ENCODE results near the gene TXNL4B. TPM values are rescaled to one million over a fixed set of nuclear protein-coding genes. Genes with fewer than 3 reads are reported as not detected.
"Not testable (repeated sequence)": the region's sequence is repeated elsewhere in the genome, so short reads cannot be mapped to it uniquely, and the experiment has no call there.

Gene TXNL4B
- total and polyA plus RNA-seq, 5 experiments from 2014 or later: 12.0 to 20.3 (median 17.5) TPM

- no peak for DNase-seq
- peaks cover 0 to 7% (median 4%) of the 10 kb centered on the region in 4 donors for H3K4me1 Mint-ChIP-seq
- no peaks in the 10 kb centered on the region for H3K27me3 Mint-ChIP-seq
- H3K9me3 Mint-ChIP-seq: peaks cover 0 to 11% (median 3%) of the 10 kb centered on the region in 9 donors
- no peak overlapping the region for H3K4me3 Mint-ChIP-seq
- H3K36me3 Mint-ChIP-seq: peaks cover 7 to 55% (median 28%) of the 10 kb centered on the region in 3 donors
- H3K27ac Mint-ChIP-seq: no peak overlapping the region
- ATAC-seq: no peak
- POLR2A ChIA-PET: no interaction called here
These were observed 9.0 kb downstream of the TXNL4B start for GRCh38 chr16:72084445-72084844.

GRCh38 chr16:72083778-72084404, 9.5 kb downstream of the TXNL4B start:
- Mint-ChIP-seq H3K9me3 (peaks cover 0 to 11% (median 3%) of the 10 kb centered on the region in 9 donors), H3K4me1 (peaks cover 0 to 5% (median 1%) of the 10 kb centered on the region in 4 donors), H3K36me3 (peaks cover 7 to 49% (median 28%) of the 10 kb centered on the region in 3 donors), H3K27ac (peak overlapping the region in 2 of 10 donors; percentile 53 to 54), H3K27me3 (no peaks in the 10 kb centered on the region), H3K4me3 (peak overlapping the region in 1 of 10 donors; percentile 6)
- POLR2A ChIA-PET: interaction anchor here (0.9 kb wide), 1 partner anchor 10 kb away, joined by 4 read pairs; the partner anchor contains the start of genes DHX38 and TXNL4B
- ATAC-seq (no peak), DNase-seq (no peak)

GRCh38 chr16:72076991-72077706, 16.3 kb downstream of the TXNL4B start:
- H3K36me3 Mint-ChIP-seq: peaks cover 0 to 11% (median 9%) of the 10 kb centered on the region in 3 donors
- DNase-seq, ATAC-seq, H3K27ac Mint-ChIP-seq, H3K27me3 Mint-ChIP-seq, H3K9me3 Mint-ChIP-seq, H3K4me3 Mint-ChIP-seq, H3K4me1 Mint-ChIP-seq, POLR2A ChIA-PET: not testable (repeated sequence)

- H3K36me3 Mint-ChIP-seq: peaks cover 0 to 11% (median 9%) of the 10 kb centered on the region in 3 donors
- H3K27me3 Mint-ChIP-seq, H3K4me1 Mint-ChIP-seq, ATAC-seq, H3K4me3 Mint-ChIP-seq, DNase-seq, H3K9me3 Mint-ChIP-seq, H3K27ac Mint-ChIP-seq, POLR2A ChIA-PET: not testable (repeated sequence)
These were observed 18.4 kb downstream of the TXNL4B start for GRCh38 chr16:72075067-72075466.

- H3K9me3 Mint-ChIP-seq: no peaks in the 10 kb centered on the region
- H3K4me3 Mint-ChIP-seq: no peak overlapping the region
- no peaks in the 10 kb centered on the region for H3K4me1 Mint-ChIP-seq
- DNase-seq (no peak), ATAC-seq (no peak)
- POLR2A ChIA-PET: no interaction called here
- H3K36me3 Mint-ChIP-seq: peaks cover 0 to 10% (median 9%) of the 10 kb centered on the region in 3 donors
- no peaks in the 10 kb centered on the region for H3K27me3 Mint-ChIP-seq
- H3K27ac Mint-ChIP-seq: no peak overlapping the region
These were observed 19.7 kb downstream of the TXNL4B start for GRCh38 chr16:72073560-72074230.

GRCh38 chr16:72072514-72073342, 20.7 kb downstream of the TXNL4B start:
- Mint-ChIP-seq H3K4me1 (no peaks in the 10 kb centered on the region), H3K36me3 (peaks cover 0 to 4% (median 2%) of the 10 kb centered on the region in 3 donors), H3K27ac (no peak overlapping the region), H3K27me3 (no peaks in the 10 kb centered on the region), H3K4me3 (no peak overlapping the region), H3K9me3 (no peaks in the 10 kb centered on the region)
- no peak for DNase-seq
- POLR2A ChIA-PET: no interaction called here
- no peak for ATAC-seq

- Mint-ChIP-seq H3K4me3 (no peak overlapping the region), H3K27ac (no peak overlapping the region), H3K27me3 (no peaks in the 10 kb centered on the region), H3K9me3 (no peaks in the 10 kb centered on the region), H3K4me1 (peaks cover 0 to 2% (median 0%) of the 10 kb centered on the region in 4 donors), H3K36me3 (peaks cover 0 to 7% (median 0%) of the 10 kb centered on the region in 3 donors)
- DNase-seq (no peak), ATAC-seq (no peak)
- POLR2A ChIA-PET: no interaction called here
These were observed 24.5 kb downstream of the TXNL4B start for GRCh38 chr16:72068930-72069329.

- POLR2A ChIA-PET: interaction anchor here (0.6 to 1.2 kb wide), 2 partner anchors 26 to 116 kb away, joined by 3 to 4 read pairs; partner anchors contain the start of gene TXNL4B
- peaks cover 0 to 9% (median 3%) of the 10 kb centered on the region in 3 donors for H3K36me3 Mint-ChIP-seq
- peaks cover 0 to 2% (median 0%) of the 10 kb centered on the region in 4 donors for H3K4me1 Mint-ChIP-seq
- DNase-seq (peak in 3 of 10 donors; percentile 10 to 21 (median 19)), ATAC-seq (no peak)
- H3K27ac Mint-ChIP-seq: peak overlapping the region in 4 of 10 donors; percentile 38 to 65 (median 44)
- H3K4me3 Mint-ChIP-seq: no peak overlapping the region
- H3K9me3 Mint-ChIP-seq: no peaks in the 10 kb centered on the region
- H3K27me3 Mint-ChIP-seq: no peaks in the 10 kb centered on the region
These were observed 26.7 kb downstream of the TXNL4B start for GRCh38 chr16:72066747-72067146.

- Mint-ChIP-seq H3K4me3 (no peak overlapping the region), H3K4me1 (peaks cover 0 to 2% (median 0%) of the 10 kb centered on the region in 4 donors), H3K27me3 (no peaks in the 10 kb centered on the region), H3K27ac (peak overlapping the region in 2 of 10 donors; percentile 22 to 37), H3K9me3 (no peaks in the 10 kb centered on the region), H3K36me3 (peaks cover 0 to 15% (median 3%) of the 10 kb centered on the region in 3 donors)
- POLR2A ChIA-PET: no interaction called here
- no peak for DNase-seq
- no peak for ATAC-seq
These were observed 29.0 kb downstream of the TXNL4B start for GRCh38 chr16:72064361-72064894.

GRCh38 chr16:72061564-72061963, 31.9 kb downstream of the TXNL4B start:
- no peaks in the 10 kb centered on the region for H3K27me3 Mint-ChIP-seq
- no peaks in the 10 kb centered on the region for H3K4me1 Mint-ChIP-seq
- no peak for DNase-seq
- H3K27ac Mint-ChIP-seq: no peak overlapping the region
- POLR2A ChIA-PET: no interaction called here
- no peak overlapping the region for H3K4me3 Mint-ChIP-seq
- no peak for ATAC-seq
- H3K9me3 Mint-ChIP-seq: no peaks in the 10 kb centered on the region
- H3K36me3 Mint-ChIP-seq: peaks cover 0 to 15% (median 3%) of the 10 kb centered on the region in 3 donors

- Mint-ChIP-seq H3K9me3 (no peaks in the 10 kb centered on the region), H3K27ac (no peak overlapping the region), H3K27me3 (no peaks in the 10 kb centered on the region), H3K36me3 (peaks cover 0 to 17% (median 3%) of the 10 kb centered on the region in 3 donors), H3K4me1 (no peaks in the 10 kb centered on the region), H3K4me3 (no peak overlapping the region)
- no peak for ATAC-seq
- DNase-seq: no peak
- POLR2A ChIA-PET: no interaction called here
These were observed 33.0 kb downstream of the TXNL4B start for GRCh38 chr16:72060405-72060804.

- DNase-seq, POLR2A ChIA-PET, H3K27me3 Mint-ChIP-seq, H3K27ac Mint-ChIP-seq, H3K4me1 Mint-ChIP-seq, ATAC-seq, H3K4me3 Mint-ChIP-seq, H3K9me3 Mint-ChIP-seq: not testable (repeated sequence)
- peaks cover 0 to 12% (median 3%) of the 10 kb centered on the region in 3 donors for H3K36me3 Mint-ChIP-seq
These were observed 34.4 kb downstream of the TXNL4B start for GRCh38 chr16:72059060-72059459.
